ENCODE data around the gene FZD4. TPM values are rescaled to one million over a fixed set of nuclear protein-coding genes. Genes with fewer than 3 reads are reported as not detected.

Gene FZD4
- total RNA-seq, 6 experiments from 2014 or later: 12.5 to 26.1 (median 17.1) TPM

DNA sequence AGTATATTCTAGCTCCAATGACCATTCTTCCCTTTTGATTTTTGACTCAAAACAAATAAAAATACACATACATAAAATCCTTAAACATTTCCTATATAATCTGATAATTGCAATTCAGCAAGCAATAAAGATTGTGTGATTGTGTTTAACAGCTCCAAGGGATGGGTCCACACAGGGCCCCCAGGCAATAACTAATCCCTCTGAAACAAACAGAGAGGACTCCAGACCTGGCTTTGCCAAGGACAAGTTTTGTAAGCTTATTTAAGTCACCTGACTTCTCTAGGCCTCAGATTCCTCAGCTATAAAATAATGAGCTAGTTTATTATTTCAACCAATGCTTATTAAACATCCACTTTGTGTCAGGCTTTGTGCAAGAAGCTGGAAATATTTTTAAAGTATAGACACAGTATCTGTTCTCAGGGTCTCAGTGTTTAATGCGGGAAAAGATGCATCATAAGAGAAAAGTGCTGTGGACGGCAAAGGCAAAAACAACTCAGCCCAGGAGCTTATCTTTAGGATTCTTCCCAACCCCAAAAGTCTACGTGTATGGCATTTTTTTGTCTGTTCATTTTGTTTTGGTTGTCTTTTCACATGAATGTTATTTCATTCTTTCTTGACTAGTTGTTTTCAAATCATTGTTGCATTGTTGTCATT lies 20.1 kb downstream of the FZD4 start:
- Histone ChIP-seq H3K9me3 (no peaks in the 10 kb centered on the region), H3K4me1 (peaks cover 0 to 9% (median 5%) of the 10 kb centered on the region in 4 donors), H3K27ac (no peak overlapping the region), H3K27me3 (no peaks in the 10 kb centered on the region), H3K36me3 (no peaks in the 10 kb centered on the region), H3K4me3 (no peak overlapping the region)
- WGBS (ENCODE audit: insufficient coverage, low coverage, low lambda C conversion rate, missing lambda C conversion rate): 71% methylated on average over 3 of the region's 3 CpGs
- intact Hi-C loops (cut with DNase I): loop anchor here (10.0 kb wide), 1 partner anchor 350 kb away; no protein-coding TSS in a partner anchor
- ATAC-seq: no peak
- no peak for TF ChIP-seq CTCF (IDR thresholded peaks at IDR 0.05)
- no peak for TF ChIP-seq POLR2A (IDR thresholded peaks at IDR 0.05)
- DNase-seq: no peak

- H3K27ac ChIP-seq: no peak overlapping the region
- H3K9me3 ChIP-seq: no peaks in the 10 kb centered on the region
- peaks cover 0 to 4% (median 1%) of the 10 kb centered on the region in 4 donors for H3K4me1 ChIP-seq
- no peak for TF ChIP-seq CTCF (IDR thresholded peaks at IDR 0.05)
- no peak for TF ChIP-seq POLR2A (IDR thresholded peaks at IDR 0.05)
- ATAC-seq (peak in 1 of 4 donors; percentile 12), DNase-seq (no peak)
- no peaks in the 10 kb centered on the region for H3K27me3 ChIP-seq
- intact Hi-C loops (cut with DNase I): loop anchor here (10.0 kb wide), 1 partner anchor 350 kb away; no protein-coding TSS in a partner anchor
- H3K4me3 ChIP-seq: no peak overlapping the region
- H3K36me3 ChIP-seq: no peaks in the 10 kb centered on the region
Observed at GRCh38 chr11:86934582-86934900, 20.7 kb downstream of the FZD4 start.

GRCh38 chr11:86933891-86934581 lies 21.2 kb downstream of the FZD4 start:
- no peak for ATAC-seq
- no peak for DNase-seq
- Histone ChIP-seq H3K4me1 (no peaks in the 10 kb centered on the region), H3K27ac (no peak overlapping the region), H3K27me3 (no peaks in the 10 kb centered on the region), H3K9me3 (no peaks in the 10 kb centered on the region), H3K4me3 (no peak overlapping the region), H3K36me3 (no peaks in the 10 kb centered on the region)
- TF ChIP-seq CTCF (IDR thresholded peaks at IDR 0.05) (no peak), POLR2A (IDR thresholded peaks at IDR 0.05) (no peak)
- intact Hi-C loops (cut with DNase I): loop anchor here (10.0 kb wide), 1 partner anchor 351 kb away; no protein-coding TSS in a partner anchor
- whole genome bisulfite sequencing (ENCODE audit: insufficient coverage, low coverage, low lambda C conversion rate, missing lambda C conversion rate): 70% methylated on average over 7 of the region's 7 CpGs

- DNase-seq (no peak), ATAC-seq (no peak)
- Histone ChIP-seq H3K4me3 (no peak overlapping the region), H3K4me1 (no peaks in the 10 kb centered on the region), H3K27me3 (no peaks in the 10 kb centered on the region), H3K9me3 (no peaks in the 10 kb centered on the region), H3K27ac (peak overlapping the region in 1 of 3 donors; percentile 26), H3K36me3 (no peaks in the 10 kb centered on the region)
- intact Hi-C loops (cut with DNase I): loop anchor here (10.0 kb wide), 1 partner anchor 352 kb away; no protein-coding TSS in a partner anchor
- 65% methylated on average over 7 of the region's 11 CpGs for WGBS (ENCODE audit: insufficient coverage, low coverage, low lambda C conversion rate, missing lambda C conversion rate)
- TF ChIP-seq CTCF (IDR thresholded peaks at IDR 0.05): no peak
- TF ChIP-seq POLR2A (IDR thresholded peaks at IDR 0.05): no peak
Observed at GRCh38 chr11:86932924-86933875, 22.0 kb downstream of the FZD4 start.
